Cardiac fibroblast (primary cell): ENCODE data around the gene RAB42.

Source experiments
- DNase-seq, 2 donors: peaks; one replicate each; pipeline versions ENCODE4 v3.0.0 to v3.0.0-alpha.2; 2010; ENCODE audit warnings: low read depth in 2 of 2
- H3K4me3 ChIP-seq, 2 donors: replicated peaks in 1 of 2; 1 replicate in 1 of 2; 2 replicates in 1 of 2; pipeline ENCODE4 v1.5.1; 2011; ENCODE audit warnings: low read depth in 2 of 2, low read length in 2 of 2, mild to moderate bottlenecking in 2 of 2, moderate library complexity in 1 of 2
- TF ChIP-seq, protein P1 (sequence below): IDR thresholded peaks from one replicate; pipeline ENCODE4 v1.5.1; 2011; ENCODE audit warnings: low read depth, mild to moderate bottlenecking, low read length, inconsistent platforms

Gene RAB42

GRCh38 chr1:28602536-28603439, 10.7 kb downstream of the RAB42 start:
- DNase-seq: peak; percentile 86 to 90
- no peak overlapping the region for H3K4me3 ChIP-seq
- TF ChIP-seq, protein P1, sequence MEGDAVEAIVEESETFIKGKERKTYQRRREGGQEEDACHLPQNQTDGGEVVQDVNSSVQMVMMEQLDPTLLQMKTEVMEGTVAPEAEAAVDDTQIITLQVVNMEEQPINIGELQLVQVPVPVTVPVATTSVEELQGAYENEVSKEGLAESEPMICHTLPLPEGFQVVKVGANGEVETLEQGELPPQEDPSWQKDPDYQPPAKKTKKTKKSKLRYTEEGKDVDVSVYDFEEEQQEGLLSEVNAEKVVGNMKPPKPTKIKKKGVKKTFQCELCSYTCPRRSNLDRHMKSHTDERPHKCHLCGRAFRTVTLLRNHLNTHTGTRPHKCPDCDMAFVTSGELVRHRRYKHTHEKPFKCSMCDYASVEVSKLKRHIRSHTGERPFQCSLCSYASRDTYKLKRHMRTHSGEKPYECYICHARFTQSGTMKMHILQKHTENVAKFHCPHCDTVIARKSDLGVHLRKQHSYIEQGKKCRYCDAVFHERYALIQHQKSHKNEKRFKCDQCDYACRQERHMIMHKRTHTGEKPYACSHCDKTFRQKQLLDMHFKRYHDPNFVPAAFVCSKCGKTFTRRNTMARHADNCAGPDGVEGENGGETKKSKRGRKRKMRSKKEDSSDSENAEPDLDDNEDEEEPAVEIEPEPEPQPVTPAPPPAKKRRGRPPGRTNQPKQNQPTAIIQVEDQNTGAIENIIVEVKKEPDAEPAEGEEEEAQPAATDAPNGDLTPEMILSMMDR: peak; percentile 72

- H3K4me3 ChIP-seq: no peak overlapping the region
- no peak for DNase-seq
- TF ChIP-seq, protein P1: no peak
Measured at GRCh38 chr1:28604411-28604810, 12.3 kb downstream of the RAB42 start.

DNA sequence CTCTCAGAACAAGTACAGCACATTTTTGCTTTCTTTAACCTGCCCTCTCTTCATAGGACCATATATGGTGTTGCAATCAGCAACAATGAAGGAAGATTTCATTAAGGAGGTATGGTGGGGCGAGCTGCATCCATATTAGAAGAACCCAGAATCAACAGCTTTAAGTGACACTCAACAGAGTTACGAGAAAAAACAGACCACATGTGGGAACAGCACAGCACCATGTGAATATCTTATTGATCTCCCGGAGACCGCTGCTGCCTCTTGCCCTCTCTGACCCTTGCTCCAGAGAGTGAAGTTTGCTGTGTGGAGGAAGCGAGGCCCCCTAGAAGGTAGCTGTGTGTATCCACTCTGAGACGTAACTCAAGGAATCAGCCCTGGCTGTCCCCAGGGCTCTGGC, 12.9 kb downstream of the RAB42 start:
- TF ChIP-seq, protein P1: no peak
- H3K4me3 ChIP-seq: no peak overlapping the region
- DNase-seq: no peak

GRCh38 chr1:28606771-28607170, 14.7 kb downstream of the RAB42 start:
- DNase-seq: no peak
- TF ChIP-seq, protein P1: no peak
- no peak overlapping the region for H3K4me3 ChIP-seq

DNA sequence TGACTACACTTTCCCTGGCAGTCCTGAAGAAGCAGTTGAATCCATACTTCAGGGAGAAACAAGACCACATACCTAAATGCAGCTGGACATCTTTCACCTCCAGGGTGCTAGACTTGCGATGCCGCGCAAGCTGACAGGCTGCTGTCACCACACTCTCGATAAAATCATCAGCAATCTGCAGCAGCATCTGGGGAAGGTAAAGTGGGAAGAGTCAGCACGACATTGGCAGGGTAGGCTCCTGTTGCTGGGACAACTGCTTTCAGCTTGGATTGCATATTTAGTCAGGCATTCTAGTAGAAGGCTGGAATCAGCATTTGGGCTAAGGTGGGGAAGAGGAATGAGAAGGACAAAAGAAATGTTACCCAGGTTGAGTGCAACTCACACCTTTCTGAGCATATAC, 21.1 kb downstream of the RAB42 start:
- H3K4me3 ChIP-seq: no peak overlapping the region
- TF ChIP-seq, protein P1: no peak
- DNase-seq: no peak

- H3K4me3 ChIP-seq: no peak overlapping the region
- TF ChIP-seq, protein P1: no peak
- DNase-seq: no peak
Measured at GRCh38 chr1:28631713-28632112, 39.6 kb downstream of the RAB42 start.
